ENCODE results near the gene MIEF1.
"Not testable (repeated sequence)": the region's sequence is repeated elsewhere in the genome, so short reads cannot be mapped to it uniquely, and the experiment has no call there.

Gene MIEF1

GRCh38 chr22:39521106-39521885, 19.2 kb downstream of the MIEF1 start:
- H3K9ac ChIP-seq (ENCODE audit: low read depth, low read length), result peak overlapping the region; percentile 99
- H3K36me3 ChIP-seq (ENCODE audit: insufficient read depth, low read length), result peaks cover 31% of the 10 kb centered on the region
- not testable (repeated sequence) for H3K9me3 ChIP-seq (ENCODE audit: control insufficient read depth, insufficient read depth, low read length); H3K4me1 ChIP-seq (ENCODE audit: insufficient read depth, low read length)

- Histone ChIP-seq H3K9ac (ENCODE audit: low read depth, low read length) (peak overlapping the region; percentile 99; the same call in 1 of the 2 replicates), H3K36me3 (ENCODE audit: insufficient read depth, low read length) (peaks cover 31% of the 10 kb centered on the region)
- H3K9me3 ChIP-seq (ENCODE audit: control insufficient read depth, insufficient read depth, low read length); H3K4me1 ChIP-seq (ENCODE audit: insufficient read depth, low read length): not testable (repeated sequence)
These were observed 20.0 kb downstream of the MIEF1 start for GRCh38 chr22:39522091-39522490.

GRCh38 chr22:39522567-39523300, 20.6 kb downstream of the MIEF1 start:
- Histone ChIP-seq H3K36me3 (ENCODE audit: insufficient read depth, low read length) (peaks cover 31% of the 10 kb centered on the region), H3K9ac (ENCODE audit: low read depth, low read length) (no peak overlapping the region), H3K4me1 (ENCODE audit: insufficient read depth, low read length) (peaks cover 6% of the 10 kb centered on the region), H3K9me3 (ENCODE audit: control insufficient read depth, insufficient read depth, low read length) (no peaks in the 10 kb centered on the region)

- Histone ChIP-seq H3K4me1 (ENCODE audit: insufficient read depth, low read length) (peaks cover 12% of the 10 kb centered on the region; the same call in 1 of the 2 replicates), H3K9me3 (ENCODE audit: control insufficient read depth, insufficient read depth, low read length) (no peaks in the 10 kb centered on the region), H3K36me3 (ENCODE audit: insufficient read depth, low read length) (peaks cover 29% of the 10 kb centered on the region), H3K9ac (ENCODE audit: low read depth, low read length) (no peak overlapping the region)
These were observed 22.1 kb downstream of the MIEF1 start for GRCh38 chr22:39524089-39524752.

- Histone ChIP-seq H3K4me1 (ENCODE audit: insufficient read depth, low read length) (peaks cover 15% of the 10 kb centered on the region; the same call in 1 of the 2 replicates), H3K9ac (ENCODE audit: low read depth, low read length) (no peak overlapping the region), H3K36me3 (ENCODE audit: insufficient read depth, low read length) (peaks cover 29% of the 10 kb centered on the region), H3K9me3 (ENCODE audit: control insufficient read depth, insufficient read depth, low read length) (no peaks in the 10 kb centered on the region)
These were observed 22.9 kb downstream of the MIEF1 start for GRCh38 chr22:39524753-39525657.

GRCh38 chr22:39525658-39525975, 23.5 kb downstream of the MIEF1 start:
- H3K9me3 ChIP-seq (ENCODE audit: control insufficient read depth, insufficient read depth, low read length), result no peaks in the 10 kb centered on the region
- no peak overlapping the region for H3K9ac ChIP-seq (ENCODE audit: low read depth, low read length)
- H3K4me1 ChIP-seq (ENCODE audit: insufficient read depth, low read length), result peaks cover 15% of the 10 kb centered on the region; the same call in 1 of the 2 replicates
- H3K36me3 ChIP-seq (ENCODE audit: insufficient read depth, low read length), result peaks cover 29% of the 10 kb centered on the region

- H3K9ac ChIP-seq (ENCODE audit: low read depth, low read length), result no peak overlapping the region
- no peaks in the 10 kb centered on the region for H3K9me3 ChIP-seq (ENCODE audit: control insufficient read depth, insufficient read depth, low read length)
- peaks cover 22% of the 10 kb centered on the region for H3K36me3 ChIP-seq (ENCODE audit: insufficient read depth, low read length)
- H3K4me1 ChIP-seq (ENCODE audit: insufficient read depth, low read length), result peaks cover 23% of the 10 kb centered on the region; the same call in 1 of the 2 replicates
These were observed 24.7 kb downstream of the MIEF1 start for GRCh38 chr22:39526736-39527171.

- no peak overlapping the region for H3K9ac ChIP-seq (ENCODE audit: low read depth, low read length)
- no peaks in the 10 kb centered on the region for H3K9me3 ChIP-seq (ENCODE audit: control insufficient read depth, insufficient read depth, low read length)
- peaks cover 16% of the 10 kb centered on the region for H3K36me3 ChIP-seq (ENCODE audit: insufficient read depth, low read length)
- H3K4me1 ChIP-seq (ENCODE audit: insufficient read depth, low read length), result peaks cover 23% of the 10 kb centered on the region; the same call in 1 of the 2 replicates
These were observed 25.4 kb downstream of the MIEF1 start for GRCh38 chr22:39527481-39527961.

- H3K9ac ChIP-seq (ENCODE audit: low read depth, low read length), result no peak overlapping the region
- H3K4me1 ChIP-seq (ENCODE audit: insufficient read depth, low read length), result peaks cover 23% of the 10 kb centered on the region; the same call in 1 of the 2 replicates
- peaks cover 9% of the 10 kb centered on the region for H3K36me3 ChIP-seq (ENCODE audit: insufficient read depth, low read length)
- H3K9me3 ChIP-seq (ENCODE audit: control insufficient read depth, insufficient read depth, low read length), result no peaks in the 10 kb centered on the region
These were observed 26.1 kb downstream of the MIEF1 start for GRCh38 chr22:39528080-39528661.

GRCh38 chr22:39528681-39529486, 26.8 kb downstream of the MIEF1 start:
- no peak overlapping the region for H3K9ac ChIP-seq (ENCODE audit: low read depth, low read length)
- H3K4me1 ChIP-seq (ENCODE audit: insufficient read depth, low read length), result peaks cover 23% of the 10 kb centered on the region; the same call in 1 of the 2 replicates
- peaks cover 6% of the 10 kb centered on the region; the same call in 1 of the 2 replicates for H3K36me3 ChIP-seq (ENCODE audit: insufficient read depth, low read length)
- no peaks in the 10 kb centered on the region for H3K9me3 ChIP-seq (ENCODE audit: control insufficient read depth, insufficient read depth, low read length)

GRCh38 chr22:39529487-39529851, 27.4 kb downstream of the MIEF1 start:
- Histone ChIP-seq H3K9me3 (ENCODE audit: control insufficient read depth, insufficient read depth, low read length) (no peaks in the 10 kb centered on the region), H3K9ac (ENCODE audit: low read depth, low read length) (no peak overlapping the region), H3K4me1 (ENCODE audit: insufficient read depth, low read length) (peaks cover 26% of the 10 kb centered on the region; the same call in 1 of the 2 replicates), H3K36me3 (ENCODE audit: insufficient read depth, low read length) (no peaks in the 10 kb centered on the region)

GRCh38 chr22:39530116-39530515, 28.0 kb downstream of the MIEF1 start:
- Histone ChIP-seq H3K4me1 (ENCODE audit: insufficient read depth, low read length) (peaks cover 26% of the 10 kb centered on the region; the same call in 1 of the 2 replicates), H3K36me3 (ENCODE audit: insufficient read depth, low read length) (no peaks in the 10 kb centered on the region), H3K9me3 (ENCODE audit: control insufficient read depth, insufficient read depth, low read length) (no peaks in the 10 kb centered on the region), H3K9ac (ENCODE audit: low read depth, low read length) (no peak overlapping the region)
